ENCODE results near the gene PLK4.
"Not testable (repeated sequence)": the region's sequence is repeated elsewhere in the genome, so short reads cannot be mapped to it uniquely, and the experiment has no call there.

PLK4 gene

DNA sequence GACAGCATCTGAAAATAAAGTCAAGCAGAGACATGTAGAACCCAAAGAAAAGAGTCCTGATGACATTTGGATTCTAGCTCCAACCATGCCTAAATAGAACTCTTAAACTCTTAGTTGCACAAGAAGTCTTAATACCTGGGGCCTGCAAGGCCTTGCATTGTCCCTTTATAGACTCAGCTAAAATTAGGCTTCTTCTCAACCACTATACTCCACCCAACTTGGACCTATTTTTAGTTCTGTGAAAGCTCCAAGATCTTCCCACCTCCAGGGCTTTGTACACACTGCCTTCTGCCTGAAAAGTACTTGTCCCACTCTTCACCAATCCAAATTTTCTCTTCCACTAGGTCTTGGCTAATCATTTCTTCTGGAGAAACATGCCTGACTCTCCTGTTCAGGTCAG lies 36.5 kb downstream of the PLK4 start:
- no peak for DNase-seq

DNA sequence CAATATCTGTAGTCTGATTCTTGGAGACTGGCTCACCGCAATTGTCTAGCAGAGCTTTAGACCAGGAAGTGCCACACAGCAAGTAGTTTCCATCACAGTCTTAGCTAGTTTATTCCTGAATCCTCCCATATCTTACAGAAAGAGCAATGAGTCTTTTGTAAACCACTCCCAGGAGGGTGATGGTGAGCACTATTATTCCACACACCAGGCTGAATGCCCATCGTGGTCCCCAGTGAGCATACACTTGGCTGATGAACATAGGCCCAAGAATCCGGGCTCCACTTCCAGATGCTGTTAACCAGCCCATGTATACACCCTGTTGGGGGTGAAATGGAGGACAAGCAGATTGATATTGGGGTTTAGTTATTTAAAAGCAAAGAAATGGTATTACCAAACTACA lies 39.8 kb downstream of the PLK4 start:
- no peak for DNase-seq

DNA sequence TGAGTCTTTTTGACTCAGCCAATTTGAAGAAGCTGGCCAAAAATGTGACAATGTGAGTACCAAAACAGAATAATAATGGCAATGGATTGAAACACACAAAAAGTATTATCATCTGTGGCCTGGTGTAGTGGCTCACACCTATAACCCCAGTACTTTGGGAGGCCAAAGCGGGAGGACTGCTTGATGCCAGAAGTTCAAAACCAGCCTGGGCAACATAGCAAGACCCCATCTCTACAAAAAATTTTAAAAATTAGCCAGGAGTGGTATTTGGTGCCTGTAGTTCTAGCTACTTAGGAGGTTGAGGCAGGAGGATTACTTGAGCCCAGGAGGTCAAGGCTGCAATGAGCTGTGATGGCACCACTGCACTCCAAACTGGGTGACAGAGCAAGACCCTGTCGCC lies 41.5 kb downstream of the PLK4 start:
- no peak for DNase-seq

DNA sequence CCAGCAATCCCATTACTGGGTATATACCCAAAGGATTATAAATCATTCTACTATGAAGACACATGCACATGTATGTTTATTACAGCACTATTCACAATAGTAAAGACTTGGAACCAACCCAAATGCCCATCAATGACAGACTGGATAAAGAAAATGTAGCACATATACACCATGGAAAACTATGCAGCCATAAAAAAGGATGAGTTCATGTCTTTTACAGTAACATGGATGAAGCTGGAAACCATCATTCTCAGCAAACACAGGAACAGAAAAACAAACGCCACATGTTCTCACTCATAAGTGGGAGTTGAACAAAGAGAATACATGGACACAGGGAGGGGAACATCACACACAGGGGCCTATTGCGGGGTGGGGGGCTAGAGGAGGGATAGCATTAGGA lies 45.0 kb downstream of the PLK4 start:
- not testable (repeated sequence) for DNase-seq

DNA sequence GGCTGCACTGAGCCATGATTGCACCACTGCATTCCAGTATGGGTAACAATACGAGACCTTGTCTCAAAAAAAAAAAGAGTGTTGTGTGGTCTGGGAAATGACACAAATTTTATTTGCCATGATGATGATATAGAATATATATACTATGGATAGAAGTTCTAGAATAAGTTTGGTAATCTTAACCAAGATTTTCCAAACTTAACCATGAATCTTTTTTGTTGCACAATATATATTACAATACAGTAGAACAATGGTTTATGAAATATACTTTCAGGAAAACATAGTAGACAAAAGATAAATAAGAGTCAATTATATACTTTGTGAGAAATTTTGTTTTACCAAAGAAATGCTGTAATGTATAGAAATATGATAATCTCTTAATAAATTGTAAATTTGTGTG lies 49.5 kb downstream of the PLK4 start:
- DNase-seq = no peak

DNA sequence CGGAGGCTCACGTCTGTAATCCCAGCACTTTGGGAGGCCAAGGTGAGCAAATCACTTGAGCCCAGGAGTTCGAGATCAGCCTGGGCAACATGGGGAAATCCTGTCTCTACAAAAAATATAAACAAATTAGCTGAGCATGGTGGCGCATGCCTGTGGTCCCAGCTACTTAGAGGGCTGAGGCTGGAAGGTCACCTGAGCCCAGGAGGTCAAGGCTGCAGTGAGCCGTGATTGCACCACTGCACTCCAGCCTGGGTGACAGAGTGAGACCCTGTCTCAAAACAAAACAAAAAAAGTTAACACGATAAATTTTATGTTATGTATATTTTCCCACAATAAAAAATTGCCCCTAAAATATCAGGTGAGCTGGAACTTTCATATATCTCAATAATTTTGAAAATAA lies 51.1 kb downstream of the PLK4 start:
- not testable (repeated sequence) for DNase-seq

DNA sequence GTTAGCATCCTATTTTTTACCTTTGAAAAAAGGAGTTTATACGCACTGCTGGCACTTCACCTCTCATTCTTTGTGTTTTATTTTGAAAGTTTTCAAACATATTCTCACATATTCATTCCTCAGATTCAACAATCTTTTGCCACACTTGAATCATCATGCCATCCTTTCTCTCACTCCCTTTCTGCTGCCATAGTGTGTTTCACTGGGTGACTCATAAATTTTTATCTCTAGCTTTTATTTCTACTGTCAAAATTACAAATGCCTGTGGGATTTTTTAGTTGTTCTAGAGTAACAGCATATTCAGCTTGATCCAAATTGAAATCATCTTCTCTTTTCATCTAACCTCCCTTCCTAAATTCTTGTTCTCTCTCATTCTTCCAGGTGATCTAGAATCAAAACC lies 56.3 kb downstream of the PLK4 start:
- no peak for DNase-seq
